Endodermal cell (in vitro differentiated cells): Measurements from ENCODE around the gene PRDM2. TPM values are rescaled to one million over a fixed set of nuclear protein-coding genes. Genes with fewer than 3 reads are reported as not detected.

ENCODE experiments used
- DNase-seq: peaks from one replicate; pipeline ENCODE4 v3.0.0-alpha.2; 2017
- H3K27ac ChIP-seq: 2 replicates; pipeline ENCODE4 v1.5.1; 2013; ENCODE audit warnings: mild to moderate bottlenecking, low read depth, low read length, moderate library complexity
- H3K27me3 ChIP-seq: 2 replicates; pipeline ENCODE4 v1.6.1; 2013; ENCODE audit warnings: mild to moderate bottlenecking, low read length, moderate library complexity; ENCODE audit not compliant: insufficient read depth, control insufficient read depth, poor library complexity, severe bottlenecking
- H3K36me3 ChIP-seq: 2 replicates; pipeline ENCODE4 v1.7.0; 2013; ENCODE audit warnings: mild to moderate bottlenecking, low read length, moderate library complexity; ENCODE audit not compliant: control insufficient read depth, insufficient read depth
- H3K4me1 ChIP-seq: one replicate; pipeline ENCODE4 v1.7.0; 2013; ENCODE audit warnings: low read length; ENCODE audit not compliant: control insufficient read depth, insufficient read depth
- H3K4me3 ChIP-seq: 2 replicates; pipeline ENCODE4 v1.5.1; 2013; ENCODE audit warnings: mild to moderate bottlenecking, low read length, moderate library complexity
- H3K9ac ChIP-seq: 2 replicates; pipeline ENCODE4 v1.6.1; 2013; ENCODE audit warnings: mild to moderate bottlenecking, low read length, moderate library complexity; ENCODE audit not compliant: poor library complexity, severe bottlenecking; ENCODE audit errors: extremely low read depth
- H3K9me3 ChIP-seq: 2 replicates; pipeline ENCODE4 v1.6.1; 2013; ENCODE audit warnings: mild to moderate bottlenecking, low read length, moderate library complexity; ENCODE audit not compliant: control insufficient read depth
- H3K27ac Mint-ChIP-seq: 2 replicates; pipeline ENCODE4 v1.8.0; 2020; ENCODE audit warnings: mixed read lengths
- H3K27me3 Mint-ChIP-seq: 2 replicates; pipeline ENCODE4 v1.8.0; 2021; ENCODE audit warnings: mild to moderate bottlenecking, mixed read lengths; ENCODE audit not compliant: insufficient read depth
- H3K36me3 Mint-ChIP-seq: 2 replicates; pipeline ENCODE4 v1.8.0; 2020; ENCODE audit warnings: low read depth, mixed read lengths
- H3K4me1 Mint-ChIP-seq: 2 replicates; pipeline ENCODE4 v1.8.0; 2020; ENCODE audit warnings: mixed read lengths
- H3K4me3 Mint-ChIP-seq: 2 replicates; pipeline ENCODE4 v1.8.0; 2020; ENCODE audit warnings: mild to moderate bottlenecking, moderate library complexity, mixed read lengths
- H3K9me3 Mint-ChIP-seq: 2 replicates; pipeline ENCODE4 v1.8.0; 2020; ENCODE audit warnings: mild to moderate bottlenecking, mixed read lengths
- CTCF ChIP-seq: fragments of 200-600 bp; sonication (generic); conservative IDR thresholded peaks from 2 replicates; pipeline ENCODE4 v1.5.0; 2021; ENCODE audit warnings: antibody characterized with exemption, mild to moderate bottlenecking
- WGBS, 2 experiments: methylation state at CpG; one replicate each; pipeline versions ENCODE4 v1.1.5 to v1.1.7; 2013; ENCODE audit warnings: missing lambda C conversion rate in 2 of 2, mixed read lengths in 1 of 2; ENCODE audit not compliant: insufficient coverage in 1 of 2, insufficient read length in 1 of 2; 5-methylcytosine and 5-hydroxymethylcytosine counted together
- total RNA-seq, 2 donors: library from RNA; stranded (reverse); fragmentation: NEBNext Ultra II Directional in 1 of 2; extraction: Animal tissue kit (Norgen Biotek cat#: 25700) in 1 of 2; gene quantifications; 2 replicates in 1 of 2; 3 replicates in 1 of 2; pipeline ENCODE4 v1.2.1, GENCODE V29; 2021

The PRDM2 gene
- total RNA-seq, 2 donors from 2014 or later = 29.4 to 35.4 TPM

DNA sequence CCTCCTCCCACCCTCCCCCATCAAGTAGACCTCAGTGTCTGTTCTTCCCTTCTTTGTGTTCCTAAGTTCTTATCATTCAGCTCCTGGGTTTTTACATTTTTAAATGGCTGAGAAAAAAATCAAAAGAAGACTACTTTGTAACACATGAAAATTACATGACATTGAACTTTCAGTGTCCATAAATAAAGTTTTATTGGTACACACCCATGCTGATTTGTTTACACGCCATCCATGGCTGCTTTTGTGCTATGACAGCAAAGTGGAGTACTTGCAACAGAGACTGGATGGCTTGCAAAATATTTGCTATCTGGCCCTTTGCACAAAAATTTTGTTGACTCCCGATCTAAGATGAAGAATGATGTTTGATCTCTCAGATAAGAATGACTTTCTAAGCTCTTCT, 171.4 kb downstream of the PRDM2 start:
- H3K27ac Mint-ChIP-seq = no peak overlapping the region
- H3K4me1 Mint-ChIP-seq = peaks cover 6% of the 10 kb centered on the region
- no peak overlapping the region for H3K4me3 ChIP-seq
- no peaks in the 10 kb centered on the region for H3K36me3 ChIP-seq
- no peak overlapping the region for H3K27ac ChIP-seq
- peaks cover 7% of the 10 kb centered on the region for H3K9me3 Mint-ChIP-seq
- no peak overlapping the region for H3K9ac ChIP-seq
- DNase-seq = no peak
- H3K9me3 ChIP-seq = no peaks in the 10 kb centered on the region
- no peak for TF ChIP-seq CTCF
- peaks cover 4% of the 10 kb centered on the region for H3K27me3 ChIP-seq
- 86 to 95% methylated on average over 2 of the region's 2 CpGs for WGBS, 2 experiments
- H3K27me3 Mint-ChIP-seq = peaks cover 45% of the 10 kb centered on the region
- no peaks in the 10 kb centered on the region for H3K4me1 ChIP-seq
- no peaks in the 10 kb centered on the region for H3K36me3 Mint-ChIP-seq
- no peak overlapping the region for H3K4me3 Mint-ChIP-seq

DNA sequence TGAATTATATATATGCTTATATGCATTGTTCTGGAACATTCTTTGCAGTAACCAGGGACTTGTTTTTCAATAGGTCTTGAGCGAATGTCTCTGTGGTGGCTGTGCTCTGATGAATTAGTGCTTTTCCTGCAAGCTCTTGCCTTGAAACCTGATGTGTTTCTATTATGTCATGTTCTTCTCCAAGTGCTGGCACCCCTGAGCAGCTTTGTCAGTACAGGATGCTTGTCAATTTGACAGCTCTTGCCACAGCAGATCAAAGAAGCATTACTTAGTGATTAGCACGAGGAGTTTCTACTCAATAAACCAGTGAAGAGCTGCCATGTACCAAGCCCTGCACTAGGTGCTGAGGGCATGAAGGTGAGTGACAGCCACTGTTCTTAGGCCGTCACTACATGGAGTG, 171.9 kb downstream of the PRDM2 start:
- Mint-ChIP-seq H3K4me3 (no peak overlapping the region), H3K36me3 (no peaks in the 10 kb centered on the region), H3K4me1 (peaks cover 6% of the 10 kb centered on the region), H3K27me3 (peaks cover 41% of the 10 kb centered on the region), H3K9me3 (peaks cover 7% of the 10 kb centered on the region), H3K27ac (no peak overlapping the region)
- no peaks in the 10 kb centered on the region for H3K4me1 ChIP-seq
- TF ChIP-seq CTCF = no peak
- WGBS, 2 experiments = 88 to 89% methylated on average over 3 of the region's 3 CpGs
- H3K4me3 ChIP-seq = no peak overlapping the region
- H3K9ac ChIP-seq = no peak overlapping the region
- DNase-seq = no peak
- H3K27me3 ChIP-seq = peaks cover 4% of the 10 kb centered on the region
- H3K9me3 ChIP-seq = no peaks in the 10 kb centered on the region
- no peaks in the 10 kb centered on the region for H3K36me3 ChIP-seq
- no peak overlapping the region for H3K27ac ChIP-seq

- Mint-ChIP-seq H3K36me3 (no peaks in the 10 kb centered on the region), H3K27ac (no peak overlapping the region), H3K4me1 (peaks cover 6% of the 10 kb centered on the region), H3K27me3 (peaks cover 46% of the 10 kb centered on the region), H3K9me3 (peaks cover 9% of the 10 kb centered on the region), H3K4me3 (no peak overlapping the region)
- H3K9ac ChIP-seq = no peak overlapping the region
- H3K36me3 ChIP-seq = no peaks in the 10 kb centered on the region
- no peak overlapping the region for H3K27ac ChIP-seq
- H3K9me3 ChIP-seq = no peaks in the 10 kb centered on the region
- DNase-seq = no peak
- H3K27me3 ChIP-seq = peaks cover 4% of the 10 kb centered on the region
- no peak overlapping the region for H3K4me3 ChIP-seq
- no peaks in the 10 kb centered on the region for H3K4me1 ChIP-seq
- no peak for TF ChIP-seq CTCF
- 90 to 92% methylated on average over 6 of the region's 6 CpGs for WGBS, 2 experiments
These were observed 173.0 kb downstream of the PRDM2 start for GRCh38 chr1:13873032-13873431.

Other genes with a start within 250 kb of the PRDM2 start
- under 1 TPM; 0.46 to 0.51 TPM for gene LRRC38, start 186.2 kb upstream of the PRDM2 start, total RNA-seq
- 10 to 100 TPM; 29.9 to 43.2 TPM for gene PDPN, start 116.4 kb upstream of the PRDM2 start, total RNA-seq